Measurements from ENCODE around the gene TUBB1. TPM values are rescaled to one million over a fixed set of nuclear protein-coding genes. Genes with fewer than 3 reads are reported as not detected.

The TUBB1 gene
- total and polyA plus RNA-seq, 2 of the 13 experiments (the other 11 are each of a cell fraction or from before 2014, with no cell fraction given): 0.11 to 57.6 TPM

GRCh38 chr20:58980711-58981627, 38.3 kb upstream of the TUBB1 start, which contains the start of gene NELFCD (continued):
- TF ChIP-seq SNAPC4 (CRISPR knock-in tag; IDR thresholded peaks at IDR 0.05) (no peak), ZSCAN9 (CRISPR knock-in tag; IDR thresholded peaks at IDR 0.05; ENCODE audit: borderline replicate concordance) (no peak), PAX8 (CRISPR knock-in tag; IDR thresholded peaks at IDR 0.05; ENCODE audit: borderline replicate concordance) (no peak), SYNCRIP (IDR thresholded peaks at IDR 0.05; ENCODE audit: insufficient read depth, low read depth, low read length) (no peak), TCF12 (IDR thresholded peaks at IDR 0.05) (no peak), TCF12 (CRISPR knock-in tag; IDR thresholded peaks at IDR 0.05) (no peak), ZNF318 (CRISPR knock-in tag; IDR thresholded peaks at IDR 0.05) (no peak), IKZF1 (IDR thresholded peaks at IDR 0.05) (no peak), PPARG (CRISPR knock-in tag; conservative IDR thresholded peaks at IDR 0.05) (peak; percentile 78), MTA1 (CRISPR knock-in tag; IDR thresholded peaks at IDR 0.05; ENCODE audit: borderline replicate concordance) (0 out of 2 replicates have a peak, but pooled peaks have one; percentile 22), POLR2A (IDR thresholded peaks at IDR 0.05; ENCODE audit: insufficient read depth in 1 of 2, low read depth in 2 of 2, low read length in 2 of 2) (peak; percentile 78 to 95), FOSL2 (CRISPR knock-in tag; IDR thresholded peaks at IDR 0.05) (0 out of 2 replicates have a peak, but pooled peaks have one; percentile 3), PRDM4 (CRISPR knock-in tag; IDR thresholded peaks at IDR 0.05; ENCODE audit: borderline replicate concordance) (no peak)
